ENCODE data around the gene SH3RF1. TPM values are rescaled to one million over a fixed set of nuclear protein-coding genes. Genes with fewer than 3 reads are reported as not detected.
"Not testable (repeated sequence)": the region's sequence is repeated elsewhere in the genome, so short reads cannot be mapped to it uniquely, and the experiment has no call there.

Gene SH3RF1
- total RNA-seq, 3 donors from 2014 or later (not counting 1 experiment from before 2014, with no cell fraction given), result 0.54 to 2.4 (median 1.6) TPM

GRCh38 chr4:169295822-169296221 lies 25.1 kb upstream of the SH3RF1 start:
- H3K4me3 ChIP-seq (ENCODE audit: low read length), result no peak overlapping the region
- Mint-ChIP-seq H3K4me3 (no peak overlapping the region), H3K36me3 (no peaks in the 10 kb centered on the region), H3K4me1 (peaks cover 13 to 14% of the 10 kb centered on the region in 2 donors), H3K27me3 (ENCODE audit: low read depth in 2 of 2) (peaks cover 19 to 55% of the 10 kb centered on the region in 2 donors), H3K27ac (no peak overlapping the region), H3K9me3 (no peaks in the 10 kb centered on the region)
- H3K9me3 ChIP-seq (ENCODE audit: control insufficient read depth, insufficient read depth, low read length), result no peaks in the 10 kb centered on the region
- H3K4me1 ChIP-seq (ENCODE audit: control insufficient read depth, insufficient read depth, low read length), result peaks cover 12% of the 10 kb centered on the region
- intact Hi-C loops (cut with micrococcal nuclease), result no loop called here
- no peaks in the 10 kb centered on the region for H3K36me3 ChIP-seq (ENCODE audit: control insufficient read depth, insufficient read depth, low read length)
- no peaks in the 10 kb centered on the region for H3K27me3 ChIP-seq (ENCODE audit: control insufficient read depth, insufficient read depth, low read length)
- DNase-seq (no peak), ATAC-seq (no peak)
- TF ChIP-seq, protein P1, sequence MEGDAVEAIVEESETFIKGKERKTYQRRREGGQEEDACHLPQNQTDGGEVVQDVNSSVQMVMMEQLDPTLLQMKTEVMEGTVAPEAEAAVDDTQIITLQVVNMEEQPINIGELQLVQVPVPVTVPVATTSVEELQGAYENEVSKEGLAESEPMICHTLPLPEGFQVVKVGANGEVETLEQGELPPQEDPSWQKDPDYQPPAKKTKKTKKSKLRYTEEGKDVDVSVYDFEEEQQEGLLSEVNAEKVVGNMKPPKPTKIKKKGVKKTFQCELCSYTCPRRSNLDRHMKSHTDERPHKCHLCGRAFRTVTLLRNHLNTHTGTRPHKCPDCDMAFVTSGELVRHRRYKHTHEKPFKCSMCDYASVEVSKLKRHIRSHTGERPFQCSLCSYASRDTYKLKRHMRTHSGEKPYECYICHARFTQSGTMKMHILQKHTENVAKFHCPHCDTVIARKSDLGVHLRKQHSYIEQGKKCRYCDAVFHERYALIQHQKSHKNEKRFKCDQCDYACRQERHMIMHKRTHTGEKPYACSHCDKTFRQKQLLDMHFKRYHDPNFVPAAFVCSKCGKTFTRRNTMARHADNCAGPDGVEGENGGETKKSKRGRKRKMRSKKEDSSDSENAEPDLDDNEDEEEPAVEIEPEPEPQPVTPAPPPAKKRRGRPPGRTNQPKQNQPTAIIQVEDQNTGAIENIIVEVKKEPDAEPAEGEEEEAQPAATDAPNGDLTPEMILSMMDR (IDR thresholded peaks at IDR 0.05), result no peak
- H3K27ac ChIP-seq (ENCODE audit: low read length), result no peak overlapping the region

- 20% methylated on average over 6 of the region's 6 CpGs for WGBS (ENCODE audit: insufficient coverage)
- no peak overlapping the region for H3K4me3 Mint-ChIP-seq
- peaks cover 13 to 14% of the 10 kb centered on the region in 2 donors for H3K4me1 Mint-ChIP-seq
- H3K27me3 ChIP-seq (ENCODE audit: control insufficient read depth, insufficient read depth, low read length), result no peaks in the 10 kb centered on the region
- H3K4me1 ChIP-seq (ENCODE audit: control insufficient read depth, insufficient read depth, low read length), result peaks cover 12% of the 10 kb centered on the region
- ATAC-seq (peak in 1 of 3 donors; percentile 50), DNase-seq (no peak)
- no peak overlapping the region for H3K27ac Mint-ChIP-seq
- H3K9me3 ChIP-seq (ENCODE audit: control insufficient read depth, insufficient read depth, low read length), result no peaks in the 10 kb centered on the region
- intact Hi-C loops (cut with micrococcal nuclease), result no loop called here
- H3K9me3 Mint-ChIP-seq, result no peaks in the 10 kb centered on the region
- no peaks in the 10 kb centered on the region for H3K36me3 Mint-ChIP-seq
- peaks cover 19 to 41% of the 10 kb centered on the region in 2 donors for H3K27me3 Mint-ChIP-seq (ENCODE audit: low read depth in 2 of 2)
- TF ChIP-seq, protein P1 (IDR thresholded peaks at IDR 0.05), result no peak
- H3K27ac ChIP-seq (ENCODE audit: low read length), result no peak overlapping the region
- no peaks in the 10 kb centered on the region for H3K36me3 ChIP-seq (ENCODE audit: control insufficient read depth, insufficient read depth, low read length)
- H3K4me3 ChIP-seq (ENCODE audit: low read length), result no peak overlapping the region
Observed at GRCh38 chr4:169293343-169294176, 22.8 kb upstream of the SH3RF1 start.

GRCh38 chr4:169287983-169288382 lies 17.2 kb upstream of the SH3RF1 start:
- H3K4me1 ChIP-seq (ENCODE audit: control insufficient read depth, insufficient read depth, low read length); H3K27me3 ChIP-seq (ENCODE audit: control insufficient read depth, insufficient read depth, low read length); intact Hi-C loops (cut with micrococcal nuclease); H3K27me3 Mint-ChIP-seq (ENCODE audit: low read depth in 2 of 2); H3K9me3 Mint-ChIP-seq; H3K4me1 Mint-ChIP-seq; H3K4me3 ChIP-seq (ENCODE audit: low read length); H3K27ac ChIP-seq (ENCODE audit: low read length); DNase-seq; H3K36me3 ChIP-seq (ENCODE audit: control insufficient read depth, insufficient read depth, low read length); H3K9me3 ChIP-seq (ENCODE audit: control insufficient read depth, insufficient read depth, low read length); H3K36me3 Mint-ChIP-seq; H3K27ac Mint-ChIP-seq; H3K4me3 Mint-ChIP-seq; ATAC-seq: not testable (repeated sequence)
- no CpG with 5 or more reads among the region's 3 CpGs for WGBS (ENCODE audit: insufficient coverage)

DNA sequence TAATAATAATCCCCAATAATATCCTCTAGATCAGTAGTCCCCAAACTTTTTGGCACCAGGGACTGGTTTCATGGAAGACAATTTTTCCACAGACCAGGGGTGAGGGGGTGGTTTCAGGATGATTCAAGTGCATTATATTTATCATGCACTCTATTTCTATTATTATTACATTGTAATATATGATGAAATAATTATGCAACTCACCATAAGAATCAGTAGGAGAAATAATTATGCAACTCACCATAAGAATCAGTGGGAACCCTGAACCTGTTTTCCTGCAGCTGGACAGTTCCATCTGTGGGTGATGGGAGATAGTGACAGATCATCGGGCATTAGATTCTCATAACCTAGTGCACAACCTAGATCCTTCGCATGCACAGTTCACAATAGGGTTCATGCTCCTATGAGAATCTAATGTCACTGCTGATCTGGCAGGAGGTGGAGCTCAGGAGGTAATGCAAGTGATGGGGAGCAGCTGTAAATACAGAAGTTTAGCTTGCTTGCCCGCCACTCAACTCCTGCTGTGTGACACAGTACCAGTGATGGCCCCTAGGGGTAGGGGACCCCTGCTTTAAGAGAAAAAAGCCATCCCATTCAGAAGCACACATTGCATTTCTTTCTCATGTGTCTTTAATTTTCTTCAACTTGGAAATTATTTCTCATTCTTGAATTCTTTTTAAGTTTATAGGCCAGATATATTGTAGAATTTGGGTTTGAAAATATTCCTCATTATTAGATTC lies 16.0 kb upstream of the SH3RF1 start:
- H3K9me3 ChIP-seq (ENCODE audit: control insufficient read depth, insufficient read depth, low read length), result no peaks in the 10 kb centered on the region
- 96% methylated on average over 3 of the region's 3 CpGs for WGBS (ENCODE audit: insufficient coverage)
- no peaks in the 10 kb centered on the region for H3K27me3 ChIP-seq (ENCODE audit: control insufficient read depth, insufficient read depth, low read length)
- TF ChIP-seq, protein P1 (IDR thresholded peaks at IDR 0.05), result no peak
- no peaks in the 10 kb centered on the region for H3K36me3 ChIP-seq (ENCODE audit: control insufficient read depth, insufficient read depth, low read length)
- no peaks in the 10 kb centered on the region for H3K27me3 Mint-ChIP-seq (ENCODE audit: low read depth in 2 of 2)
- H3K9me3 Mint-ChIP-seq, result no peaks in the 10 kb centered on the region
- intact Hi-C loops (cut with micrococcal nuclease), result no loop called here
- ATAC-seq (peak in 1 of 3 donors; percentile 35), DNase-seq (no peak)
- no peak overlapping the region for H3K4me3 ChIP-seq (ENCODE audit: low read length)
- no peak overlapping the region for H3K27ac Mint-ChIP-seq
- peaks cover under 1% of the 10 kb centered on the region for H3K4me1 ChIP-seq (ENCODE audit: control insufficient read depth, insufficient read depth, low read length)
- H3K4me1 Mint-ChIP-seq, result no peaks in the 10 kb centered on the region
- H3K27ac ChIP-seq (ENCODE audit: low read length), result no peak overlapping the region
- H3K36me3 Mint-ChIP-seq, result no peaks in the 10 kb centered on the region
- no peak overlapping the region for H3K4me3 Mint-ChIP-seq
